GM04503 (cell line): ENCODE data around the gene MYLK.
"Not testable (repeated sequence)": the region's sequence is repeated elsewhere in the genome, so short reads cannot be mapped to it uniquely, and the experiment has no call there.

ENCODE experiments used
- DNase-seq: peaks from one replicate; pipeline ENCODE4 v3.0.0-alpha.2; 2012; ENCODE audit warnings: low read depth

The MYLK gene

GRCh38 chr3:123721095-123721689, 162.9 kb downstream of the MYLK start:
- DNase-seq, result not testable (repeated sequence)

- no peak for DNase-seq
Observed at GRCh38 chr3:123720638-123721037, 163.5 kb downstream of the MYLK start.

GRCh38 chr3:123719862-123720453, 164.2 kb downstream of the MYLK start:
- DNase-seq, result no peak

GRCh38 chr3:123719061-123719756, 164.9 kb downstream of the MYLK start:
- DNase-seq, result not testable (repeated sequence)

GRCh38 chr3:123718108-123718507, 166.0 kb downstream of the MYLK start:
- DNase-seq, result no peak

- DNase-seq, result not testable (repeated sequence)
Observed at GRCh38 chr3:123717451-123717850, 166.7 kb downstream of the MYLK start.

- no peak for DNase-seq
Observed at GRCh38 chr3:123716411-123716810, 167.7 kb downstream of the MYLK start.

GRCh38 chr3:123713211-123713610, 170.9 kb downstream of the MYLK start:
- no peak for DNase-seq

- no peak for DNase-seq
Observed at GRCh38 chr3:123712077-123712860, 171.9 kb downstream of the MYLK start.

- no peak for DNase-seq
Observed at GRCh38 chr3:123711356-123711755, 172.8 kb downstream of the MYLK start.

- no peak for DNase-seq
Observed at GRCh38 chr3:123708531-123708930, 175.6 kb downstream of the MYLK start.

GRCh38 chr3:123707641-123708040, 176.5 kb downstream of the MYLK start:
- not testable (repeated sequence) for DNase-seq

GRCh38 chr3:123706871-123707270, 177.3 kb downstream of the MYLK start:
- DNase-seq, result no peak

- no peak for DNase-seq
Observed at GRCh38 chr3:123705488-123706285, 178.4 kb downstream of the MYLK start.

GRCh38 chr3:123703663-123704062, 180.5 kb downstream of the MYLK start:
- DNase-seq, result not testable (repeated sequence)

GRCh38 chr3:123702720-123703119, 181.4 kb downstream of the MYLK start:
- no peak for DNase-seq

GRCh38 chr3:123702057-123702456, 182.1 kb downstream of the MYLK start:
- DNase-seq, result not testable (repeated sequence)

- no peak for DNase-seq
Observed at GRCh38 chr3:123700791-123701722, 183.1 kb downstream of the MYLK start.

- no peak for DNase-seq
Observed at GRCh38 chr3:123698813-123699212, 185.3 kb downstream of the MYLK start.

- no peak for DNase-seq
Observed at GRCh38 chr3:123696808-123697207, 187.3 kb downstream of the MYLK start.
